Astrocyte of the spinal cord (primary cell): ENCODE measurements around the gene MSI2.

Experiments
- DNase-seq: peaks from one replicate; pipeline ENCODE4 v3.0.0; 2011; ENCODE audit warnings: low read depth, low spot score
- H3K4me3 ChIP-seq: 2 replicates; pipeline ENCODE4 v1.5.1; 2011; ENCODE audit warnings: low read depth, mild to moderate bottlenecking, low read length, moderate library complexity
- in situ Hi-C: cut with HindIII; loops from 2 replicates; pipeline ENCODE4 v1.10.0; 2017; ENCODE audit warnings: low sequenced_read_pairs
- TF ChIP-seq, protein P1 (sequence below): IDR thresholded peaks from 2 replicates; pipeline ENCODE4 v1.5.1; 2012; ENCODE audit warnings: low read depth, mild to moderate bottlenecking, low read length, inconsistent platforms

MSI2 gene

DNA sequence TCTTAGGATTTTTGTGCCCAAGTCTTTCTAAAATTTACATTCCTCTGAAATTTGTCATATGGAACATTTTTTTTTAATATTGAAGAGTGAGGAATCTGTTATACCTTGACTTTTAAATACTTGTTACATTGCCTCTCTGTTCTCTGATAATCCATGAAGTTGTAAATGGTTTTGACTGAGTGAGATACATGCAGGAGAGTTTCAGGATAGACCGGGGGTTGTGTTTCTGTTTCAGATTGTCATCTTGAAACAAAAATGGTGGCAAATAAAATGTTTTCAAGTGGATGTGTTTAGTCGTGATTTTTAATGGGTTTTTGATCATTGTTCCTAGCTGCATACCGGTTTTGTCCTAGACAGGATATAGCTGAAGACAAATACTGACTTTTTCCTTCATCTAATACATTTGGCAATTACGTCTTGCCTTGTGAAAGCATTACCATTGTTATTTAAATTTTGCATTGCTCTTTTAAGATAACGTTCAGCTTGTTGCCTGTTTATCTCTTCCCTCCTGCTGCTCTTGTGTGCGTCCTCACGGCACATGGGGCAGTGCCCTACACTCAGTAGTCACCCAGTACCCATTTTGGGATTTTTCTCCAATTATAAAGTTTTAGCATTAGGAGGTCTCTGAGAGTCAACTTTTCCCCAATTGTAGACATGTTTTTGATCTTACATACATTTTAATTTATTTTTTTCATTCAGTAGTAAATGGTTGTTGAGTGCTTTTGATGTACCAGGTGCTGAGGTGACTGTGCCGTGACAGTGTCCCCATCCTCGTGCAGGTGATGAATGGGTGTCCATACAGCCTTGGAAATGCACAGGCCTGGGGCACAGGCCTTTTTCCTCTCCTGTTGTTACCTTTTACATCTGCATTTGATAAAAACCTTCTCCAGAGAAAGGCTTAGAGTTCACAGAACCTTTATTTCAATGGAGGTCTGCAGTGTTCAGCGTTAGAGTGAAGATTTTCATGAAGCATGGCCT is 169.9 kb downstream of the MSI2 start:
- no peak overlapping the region for H3K4me3 ChIP-seq
- DNase-seq = no peak
- TF ChIP-seq, protein P1, sequence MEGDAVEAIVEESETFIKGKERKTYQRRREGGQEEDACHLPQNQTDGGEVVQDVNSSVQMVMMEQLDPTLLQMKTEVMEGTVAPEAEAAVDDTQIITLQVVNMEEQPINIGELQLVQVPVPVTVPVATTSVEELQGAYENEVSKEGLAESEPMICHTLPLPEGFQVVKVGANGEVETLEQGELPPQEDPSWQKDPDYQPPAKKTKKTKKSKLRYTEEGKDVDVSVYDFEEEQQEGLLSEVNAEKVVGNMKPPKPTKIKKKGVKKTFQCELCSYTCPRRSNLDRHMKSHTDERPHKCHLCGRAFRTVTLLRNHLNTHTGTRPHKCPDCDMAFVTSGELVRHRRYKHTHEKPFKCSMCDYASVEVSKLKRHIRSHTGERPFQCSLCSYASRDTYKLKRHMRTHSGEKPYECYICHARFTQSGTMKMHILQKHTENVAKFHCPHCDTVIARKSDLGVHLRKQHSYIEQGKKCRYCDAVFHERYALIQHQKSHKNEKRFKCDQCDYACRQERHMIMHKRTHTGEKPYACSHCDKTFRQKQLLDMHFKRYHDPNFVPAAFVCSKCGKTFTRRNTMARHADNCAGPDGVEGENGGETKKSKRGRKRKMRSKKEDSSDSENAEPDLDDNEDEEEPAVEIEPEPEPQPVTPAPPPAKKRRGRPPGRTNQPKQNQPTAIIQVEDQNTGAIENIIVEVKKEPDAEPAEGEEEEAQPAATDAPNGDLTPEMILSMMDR = no peak
- in situ Hi-C loops = no loop called here

DNA sequence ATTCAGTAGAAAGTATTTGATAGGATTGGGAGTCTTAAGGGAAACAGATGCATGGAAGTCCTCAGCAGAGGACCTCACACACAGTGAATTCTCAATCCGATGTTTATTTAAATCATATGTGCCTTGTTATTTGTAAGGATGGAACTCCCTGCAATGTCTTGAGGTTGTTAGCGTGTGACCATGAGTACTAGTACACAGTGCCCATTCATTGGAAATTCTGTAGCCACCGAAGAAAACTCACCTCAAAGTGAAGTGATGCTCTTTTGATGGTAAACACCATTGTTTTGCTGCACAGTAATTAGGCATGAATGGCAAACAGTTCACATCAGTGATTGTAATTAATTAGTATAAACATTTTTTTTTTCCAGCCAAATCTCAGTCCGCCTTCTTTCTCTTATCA is 173.6 kb downstream of the MSI2 start:
- DNase-seq = no peak
- H3K4me3 ChIP-seq = no peak overlapping the region
- in situ Hi-C loops = no loop called here
- TF ChIP-seq, protein P1 = no peak

DNA sequence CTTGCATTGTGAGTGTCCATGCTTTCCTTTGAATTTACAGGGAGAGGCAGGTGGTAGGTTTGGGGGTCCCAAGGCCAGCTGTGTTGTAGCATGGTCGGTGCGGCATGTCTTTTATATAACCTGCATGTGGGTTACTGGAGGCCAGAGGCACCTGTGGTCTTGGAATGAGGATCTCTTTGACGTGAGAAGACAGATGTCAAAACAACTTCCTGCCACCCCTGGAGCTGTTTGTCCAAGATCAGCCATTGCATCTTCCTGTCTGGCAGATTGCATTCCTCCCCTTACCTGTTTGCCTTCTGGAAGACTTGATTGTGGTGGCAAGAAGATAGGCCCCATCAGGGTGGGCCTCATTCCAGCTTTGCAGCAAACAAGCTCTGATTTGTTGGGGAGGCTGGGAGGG is 175.1 kb downstream of the MSI2 start:
- TF ChIP-seq, protein P1 = no peak
- in situ Hi-C loops = no loop called here
- no peak overlapping the region for H3K4me3 ChIP-seq
- no peak for DNase-seq

DNA sequence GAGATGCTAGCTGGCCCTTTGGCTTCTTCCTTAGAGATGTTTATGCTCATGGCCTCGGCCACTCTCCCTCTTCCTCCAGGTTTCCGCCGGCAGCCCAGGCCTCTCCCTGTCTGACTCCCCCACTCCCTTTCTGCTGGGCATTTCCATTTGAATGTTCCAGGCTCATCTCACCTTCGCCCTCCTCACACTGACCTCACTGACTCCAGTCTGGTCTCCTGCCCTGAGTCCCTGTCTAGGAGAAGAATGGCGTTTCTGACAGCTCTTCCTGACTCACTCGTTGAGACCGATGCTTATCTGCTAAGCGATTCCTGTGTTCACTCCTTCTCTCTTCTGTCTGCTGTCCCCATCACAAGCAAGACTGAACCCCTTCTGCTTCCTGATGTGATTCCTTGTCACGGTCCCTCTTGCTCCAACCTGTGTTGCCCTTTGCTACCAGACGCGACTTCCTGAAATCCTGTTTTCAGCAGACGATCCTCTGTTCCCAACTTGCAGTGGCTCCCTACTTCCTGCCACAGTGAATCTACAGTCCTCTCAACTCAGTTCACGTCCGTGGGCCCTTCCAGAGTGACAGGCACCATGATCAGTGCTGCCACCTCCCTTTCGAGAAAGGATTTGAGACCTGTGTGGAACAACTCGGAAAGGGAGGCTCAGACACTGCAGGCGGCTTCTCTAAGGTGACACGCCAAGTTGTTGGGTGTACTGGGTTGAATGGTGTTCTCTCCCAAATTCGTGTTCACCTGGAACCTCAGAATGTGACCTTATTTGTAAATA is 176.4 kb downstream of the MSI2 start:
- TF ChIP-seq, protein P1 = no peak
- H3K4me3 ChIP-seq = no peak overlapping the region
- in situ Hi-C loops = no loop called here
- DNase-seq = no peak

DNA sequence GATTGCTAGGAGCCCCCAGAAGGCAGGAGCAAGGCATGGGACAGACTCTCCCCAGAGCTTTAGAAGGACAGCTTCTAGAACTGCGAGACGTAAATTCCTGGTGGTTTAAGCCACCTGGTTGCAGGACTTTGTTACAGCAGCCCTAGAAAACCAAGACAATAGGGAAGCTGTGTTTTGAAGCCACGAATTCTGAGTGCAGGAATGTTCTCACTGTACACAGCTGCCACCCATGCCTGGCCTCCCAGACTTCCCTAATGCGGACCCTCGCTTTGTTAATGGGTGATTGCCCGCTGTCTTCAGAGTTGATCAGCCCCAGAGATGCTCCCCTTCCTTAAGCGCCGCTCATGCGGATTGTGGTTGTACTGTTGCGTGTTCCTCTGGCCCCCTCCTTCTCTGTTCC is 177.1 kb downstream of the MSI2 start:
- TF ChIP-seq, protein P1 = no peak
- in situ Hi-C loops = no loop called here
- DNase-seq = no peak
- no peak overlapping the region for H3K4me3 ChIP-seq

DNA sequence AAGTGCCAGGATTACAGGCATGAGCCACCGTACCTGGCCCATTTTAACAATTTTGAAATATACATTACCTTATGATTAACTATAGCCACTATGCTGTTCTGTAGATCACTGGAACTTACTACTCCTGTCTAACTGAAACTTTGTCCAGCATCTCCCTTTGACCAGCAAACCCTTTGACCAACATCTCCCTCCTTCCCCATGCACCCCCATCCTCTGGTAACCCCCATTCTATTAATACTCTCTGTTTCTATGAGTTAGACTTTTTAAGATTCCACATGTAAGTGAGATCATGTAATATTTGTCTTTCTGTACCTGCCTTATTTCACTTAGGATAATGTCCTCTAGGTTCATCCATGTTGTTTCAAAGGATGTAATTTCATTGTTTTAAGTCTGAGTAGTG is 178.0 kb downstream of the MSI2 start:
- no peak for DNase-seq
- in situ Hi-C loops = no loop called here
- no peak overlapping the region for H3K4me3 ChIP-seq
- TF ChIP-seq, protein P1 = no peak
